Measurements from ENCODE around the gene NDUFA13.

The NDUFA13 gene

GRCh38 chr19:19544257-19544953 lies 28.4 kb downstream of the NDUFA13 start:
- Histone ChIP-seq H2AFZ (ENCODE audit: low read length, unreplicated experiment) (no peak overlapping the region), H3K27me3 (ENCODE audit: insufficient read depth, low read length) (no peaks in the 10 kb centered on the region), H3K4me1 (ENCODE audit: control insufficient read depth, insufficient read depth, low read length, unreplicated experiment) (no peaks in the 10 kb centered on the region), H3K27ac (ENCODE audit: low read depth, low read length) (no peak overlapping the region), H3K79me2 (ENCODE audit: control insufficient read depth, insufficient read depth, low read length, unreplicated experiment) (no peaks in the 10 kb centered on the region), H3K36me3 (ENCODE audit: insufficient read depth, low read length) (no peaks in the 10 kb centered on the region), H3K4me3 (ENCODE audit: low read depth, low read length) (no peak overlapping the region)

GRCh38 chr19:19544954-19545591 lies 29.0 kb downstream of the NDUFA13 start:
- no peaks in the 10 kb centered on the region for H3K27me3 ChIP-seq (ENCODE audit: insufficient read depth, low read length)
- no peak overlapping the region for H3K4me3 ChIP-seq (ENCODE audit: low read depth, low read length)
- H3K4me1 ChIP-seq (ENCODE audit: control insufficient read depth, insufficient read depth, low read length, unreplicated experiment): no peaks in the 10 kb centered on the region
- no peak overlapping the region for H3K27ac ChIP-seq (ENCODE audit: low read depth, low read length)
- H2AFZ ChIP-seq (ENCODE audit: low read length, unreplicated experiment): no peak overlapping the region
- no peaks in the 10 kb centered on the region for H3K36me3 ChIP-seq (ENCODE audit: insufficient read depth, low read length)
- no peaks in the 10 kb centered on the region for H3K79me2 ChIP-seq (ENCODE audit: control insufficient read depth, insufficient read depth, low read length, unreplicated experiment)

- Histone ChIP-seq H3K4me3 (ENCODE audit: low read depth, low read length) (no peak overlapping the region), H2AFZ (ENCODE audit: low read length, unreplicated experiment) (no peak overlapping the region), H3K27me3 (ENCODE audit: insufficient read depth, low read length) (no peaks in the 10 kb centered on the region), H3K36me3 (ENCODE audit: insufficient read depth, low read length) (no peaks in the 10 kb centered on the region), H3K27ac (ENCODE audit: low read depth, low read length) (no peak overlapping the region), H3K4me1 (ENCODE audit: control insufficient read depth, insufficient read depth, low read length, unreplicated experiment) (no peaks in the 10 kb centered on the region), H3K79me2 (ENCODE audit: control insufficient read depth, insufficient read depth, low read length, unreplicated experiment) (no peaks in the 10 kb centered on the region)
Observed at GRCh38 chr19:19545707-19546106, 29.7 kb downstream of the NDUFA13 start.

- H3K27ac ChIP-seq (ENCODE audit: low read depth, low read length): no peak overlapping the region
- H3K36me3 ChIP-seq (ENCODE audit: insufficient read depth, low read length): no peaks in the 10 kb centered on the region
- H2AFZ ChIP-seq (ENCODE audit: low read length, unreplicated experiment): no peak overlapping the region
- H3K79me2 ChIP-seq (ENCODE audit: control insufficient read depth, insufficient read depth, low read length, unreplicated experiment): no peaks in the 10 kb centered on the region
- no peaks in the 10 kb centered on the region for H3K27me3 ChIP-seq (ENCODE audit: insufficient read depth, low read length)
- H3K4me3 ChIP-seq (ENCODE audit: low read depth, low read length): no peak overlapping the region
- H3K4me1 ChIP-seq (ENCODE audit: control insufficient read depth, insufficient read depth, low read length, unreplicated experiment): no peaks in the 10 kb centered on the region
Observed at GRCh38 chr19:19546751-19547162, 30.7 kb downstream of the NDUFA13 start.

DNA sequence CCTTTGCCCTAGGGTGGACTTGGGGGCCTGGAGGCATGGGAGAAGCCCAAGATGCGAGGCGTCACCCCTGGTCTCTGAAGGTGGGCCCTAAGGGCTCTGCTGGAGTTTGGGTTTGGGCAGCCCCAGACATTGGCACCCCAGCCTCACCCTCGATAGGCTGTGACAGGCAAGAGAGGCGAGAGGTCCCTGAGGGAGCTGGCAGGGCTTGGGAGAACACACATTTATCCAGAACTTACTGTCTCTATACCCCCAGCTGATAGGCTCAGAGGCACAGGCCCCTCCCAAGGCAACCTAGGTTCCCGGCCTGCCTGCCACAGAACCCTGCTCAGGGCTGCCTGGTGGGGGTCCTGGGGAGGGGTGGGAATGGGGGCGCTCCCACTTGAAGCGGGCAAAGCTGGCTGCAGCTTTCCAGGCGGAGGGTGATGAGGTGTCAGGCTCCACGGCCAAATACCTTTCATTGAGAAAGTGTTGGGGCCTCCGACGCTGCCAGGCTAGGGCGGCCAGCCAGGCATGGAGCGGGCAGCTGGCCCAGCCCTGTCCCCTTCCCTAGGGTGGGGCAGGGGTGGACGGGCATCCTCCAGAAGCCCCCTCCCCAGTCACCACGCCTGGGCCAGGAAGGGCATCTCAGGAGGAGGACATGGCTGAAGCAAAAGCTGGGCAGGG lies 31.8 kb downstream of the NDUFA13 start:
- Histone ChIP-seq H3K36me3 (ENCODE audit: insufficient read depth, low read length) (no peaks in the 10 kb centered on the region), H3K27ac (ENCODE audit: low read depth, low read length) (no peak overlapping the region), H3K4me3 (ENCODE audit: low read depth, low read length) (no peak overlapping the region), H2AFZ (ENCODE audit: low read length, unreplicated experiment) (no peak overlapping the region), H3K4me1 (ENCODE audit: control insufficient read depth, insufficient read depth, low read length, unreplicated experiment) (no peaks in the 10 kb centered on the region), H3K79me2 (ENCODE audit: control insufficient read depth, insufficient read depth, low read length, unreplicated experiment) (no peaks in the 10 kb centered on the region), H3K27me3 (ENCODE audit: insufficient read depth, low read length) (no peaks in the 10 kb centered on the region)

GRCh38 chr19:19548915-19549759 lies 33.1 kb downstream of the NDUFA13 start:
- no peaks in the 10 kb centered on the region for H3K79me2 ChIP-seq (ENCODE audit: control insufficient read depth, insufficient read depth, low read length, unreplicated experiment)
- no peak overlapping the region for H2AFZ ChIP-seq (ENCODE audit: low read length, unreplicated experiment)
- H3K36me3 ChIP-seq (ENCODE audit: insufficient read depth, low read length): no peaks in the 10 kb centered on the region
- no peaks in the 10 kb centered on the region for H3K4me1 ChIP-seq (ENCODE audit: control insufficient read depth, insufficient read depth, low read length, unreplicated experiment)
- no peak overlapping the region for H3K27ac ChIP-seq (ENCODE audit: low read depth, low read length)
- H3K4me3 ChIP-seq (ENCODE audit: low read depth, low read length): no peak overlapping the region
- H3K27me3 ChIP-seq (ENCODE audit: insufficient read depth, low read length): no peaks in the 10 kb centered on the region

DNA sequence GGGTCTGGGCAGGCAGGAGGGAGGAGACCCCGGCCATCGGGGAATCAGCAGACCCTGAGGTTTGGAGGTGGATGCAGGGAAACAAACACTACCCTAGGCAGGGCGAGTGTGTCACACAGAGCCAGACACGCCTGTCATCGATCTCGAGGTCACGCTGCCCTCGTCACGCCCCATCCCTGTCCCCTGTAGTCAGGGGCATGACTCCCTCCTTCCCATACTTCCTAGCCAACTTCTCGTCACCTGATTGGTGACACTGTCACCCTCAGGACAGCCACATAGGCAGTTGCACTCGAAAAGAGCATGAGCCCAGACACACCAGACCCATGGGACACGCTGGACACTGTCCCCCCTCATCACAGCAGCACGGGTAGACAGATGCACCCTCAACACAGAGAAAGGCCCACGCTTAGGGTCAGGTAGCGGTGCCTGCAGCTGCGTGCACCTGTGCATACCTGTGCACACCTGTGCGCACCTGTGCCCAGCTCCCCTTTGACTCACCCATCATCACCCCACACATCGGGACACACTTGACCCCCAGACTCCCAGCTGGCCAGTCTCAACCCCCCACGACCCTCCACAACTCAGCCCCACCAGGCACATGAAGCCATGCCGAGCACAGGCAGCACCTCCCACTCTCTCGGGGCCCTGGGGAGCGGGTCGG lies 33.9 kb downstream of the NDUFA13 start:
- no peaks in the 10 kb centered on the region for H3K36me3 ChIP-seq (ENCODE audit: insufficient read depth, low read length)
- H3K27me3 ChIP-seq (ENCODE audit: insufficient read depth, low read length): no peaks in the 10 kb centered on the region
- H3K27ac ChIP-seq (ENCODE audit: low read depth, low read length): no peak overlapping the region
- H3K79me2 ChIP-seq (ENCODE audit: control insufficient read depth, insufficient read depth, low read length, unreplicated experiment): no peaks in the 10 kb centered on the region
- no peak overlapping the region for H3K4me3 ChIP-seq (ENCODE audit: low read depth, low read length)
- H2AFZ ChIP-seq (ENCODE audit: low read length, unreplicated experiment): no peak overlapping the region
- H3K4me1 ChIP-seq (ENCODE audit: control insufficient read depth, insufficient read depth, low read length, unreplicated experiment): no peaks in the 10 kb centered on the region

DNA sequence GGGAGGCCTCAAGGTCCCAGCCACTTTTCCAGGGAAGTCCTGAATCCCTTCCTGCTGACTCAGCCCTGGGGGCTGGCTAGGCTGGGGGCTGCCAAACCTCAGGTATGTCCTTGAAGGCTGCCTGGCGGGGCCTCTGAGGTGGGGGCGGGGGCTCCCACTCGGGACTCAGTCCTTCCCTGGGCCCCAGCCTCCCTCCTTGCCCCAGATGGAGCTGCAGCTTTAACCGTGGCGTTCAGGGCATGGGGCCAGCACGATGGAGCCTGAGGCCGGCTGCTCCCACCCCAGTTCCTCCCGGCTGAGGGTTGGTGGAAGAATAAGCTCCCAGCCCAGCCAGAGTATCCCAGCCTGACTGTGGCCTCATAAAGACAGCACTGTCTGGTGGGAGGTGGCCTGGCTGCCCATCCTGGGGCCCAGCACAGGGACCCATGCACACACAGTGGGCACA lies 34.5 kb downstream of the NDUFA13 start:
- no peak overlapping the region for H2AFZ ChIP-seq (ENCODE audit: low read length, unreplicated experiment)
- no peaks in the 10 kb centered on the region for H3K4me1 ChIP-seq (ENCODE audit: control insufficient read depth, insufficient read depth, low read length, unreplicated experiment)
- H3K4me3 ChIP-seq (ENCODE audit: low read depth, low read length): no peak overlapping the region
- H3K27ac ChIP-seq (ENCODE audit: low read depth, low read length): no peak overlapping the region
- H3K36me3 ChIP-seq (ENCODE audit: insufficient read depth, low read length): no peaks in the 10 kb centered on the region
- no peaks in the 10 kb centered on the region for H3K79me2 ChIP-seq (ENCODE audit: control insufficient read depth, insufficient read depth, low read length, unreplicated experiment)
- no peaks in the 10 kb centered on the region for H3K27me3 ChIP-seq (ENCODE audit: insufficient read depth, low read length)

DNA sequence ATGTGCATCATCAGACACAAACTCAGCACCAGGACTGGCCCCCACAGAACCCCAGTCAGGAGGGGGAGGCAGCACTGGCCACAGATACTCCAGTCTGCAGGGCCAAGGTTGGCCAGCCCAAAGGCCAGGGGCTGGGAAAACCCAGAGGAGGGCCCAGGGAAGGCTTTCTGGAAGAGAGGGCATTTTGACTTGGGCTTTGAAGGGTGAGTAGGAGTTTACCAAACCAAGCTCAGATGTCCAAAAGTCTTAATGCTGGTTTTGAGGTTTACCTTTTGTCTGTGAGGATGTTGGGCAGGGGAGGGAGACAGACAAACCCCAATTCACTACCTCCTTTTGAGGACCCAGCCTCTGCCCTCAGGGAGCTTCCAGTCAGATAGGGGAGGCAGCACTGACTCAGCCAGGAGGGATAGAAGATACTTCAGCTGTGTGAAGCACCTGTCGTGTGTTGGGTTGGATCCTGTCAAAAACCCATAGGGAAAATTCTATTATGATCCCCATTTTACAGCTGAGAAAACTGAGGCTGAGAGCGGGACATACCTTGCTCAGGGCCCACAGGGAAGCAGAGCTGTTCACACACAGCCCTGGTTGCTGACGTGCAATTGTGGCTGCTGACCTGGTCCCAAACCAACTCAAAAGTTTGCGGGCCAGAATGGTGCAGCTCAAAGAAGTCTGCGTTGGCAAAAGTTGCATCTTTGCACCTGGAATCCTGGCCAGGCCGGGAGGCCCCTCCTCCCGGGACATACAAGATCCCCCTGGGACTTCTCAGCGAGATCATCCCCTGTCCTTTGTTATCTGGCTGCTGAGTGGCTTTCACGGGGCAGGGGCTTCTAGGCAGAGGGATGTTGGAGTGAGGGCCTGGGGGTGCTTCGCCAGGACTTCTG lies 35.2 kb downstream of the NDUFA13 start:
- H3K36me3 ChIP-seq (ENCODE audit: insufficient read depth, low read length): no peaks in the 10 kb centered on the region
- H3K4me3 ChIP-seq (ENCODE audit: low read depth, low read length): no peak overlapping the region
- no peak overlapping the region for H2AFZ ChIP-seq (ENCODE audit: low read length, unreplicated experiment)
- H3K27ac ChIP-seq (ENCODE audit: low read depth, low read length): no peak overlapping the region
- H3K79me2 ChIP-seq (ENCODE audit: control insufficient read depth, insufficient read depth, low read length, unreplicated experiment): no peaks in the 10 kb centered on the region
- no peaks in the 10 kb centered on the region for H3K4me1 ChIP-seq (ENCODE audit: control insufficient read depth, insufficient read depth, low read length, unreplicated experiment)
- H3K27me3 ChIP-seq (ENCODE audit: insufficient read depth, low read length): no peaks in the 10 kb centered on the region

Measured in ACC112 (cell line).